WTC11 (cell line): Measurements from ENCODE around the gene RSBN1L. TPM values are rescaled to one million over a fixed set of nuclear protein-coding genes. Genes with fewer than 3 reads are reported as not detected.

Experiments
- ATAC-seq: fragments of 200-7000 bp; cut with Tn5 transposase; 2 replicates; pipeline ENCODE4 v1.10.0; 2021; ENCODE audit warnings: mild to moderate bottlenecking, moderate library complexity
- CTCF ChIA-PET: fragments of 300-600 bp; sonication (Branson Sonifier 250); formaldehyde crosslinking; loops from one replicate; lab custom pipeline; 2021; ENCODE audit warnings: antibody characterized with exemption; lab: Charles Lee
- POLR2A ChIA-PET: fragments of 350-600 bp; sonication (Branson Sonifier 250); formaldehyde crosslinking; loops from one replicate; lab custom pipeline; 2021; ENCODE audit warnings: antibody characterized with exemption; lab: Charles Lee
- DNase-seq: peaks from one replicate; pipeline ENCODE4 v3.0.0; 2021; ENCODE audit warnings: low spot score
- H3K27ac Mint-ChIP-seq: 2 replicates; pipeline ENCODE4 v1.8.0; 2021; ENCODE audit warnings: mixed read lengths
- H3K27me3 Mint-ChIP-seq: 2 replicates; pipeline ENCODE4 v1.8.0; 2021; ENCODE audit warnings: low read depth, mild to moderate bottlenecking, moderate library complexity, mixed read lengths
- H3K36me3 Mint-ChIP-seq: 2 replicates; pipeline ENCODE4 v1.8.0; 2021; ENCODE audit warnings: mixed read lengths
- H3K4me1 Mint-ChIP-seq: 2 replicates; pipeline ENCODE4 v1.8.0; 2022; ENCODE audit warnings: mixed read lengths
- H3K4me3 Mint-ChIP-seq: 2 replicates; pipeline ENCODE4 v1.8.0; 2021; ENCODE audit warnings: mild to moderate bottlenecking, moderate library complexity, mixed read lengths
- H3K9me3 Mint-ChIP-seq: 2 replicates; pipeline ENCODE4 v1.8.0; 2021; ENCODE audit warnings: mixed read lengths
- ATF2 ChIP-seq: sonication (generic); formaldehyde crosslinking; IDR thresholded peaks from 2 replicates; pipeline ENCODE4 v1.8.1; 2022; ENCODE audit warnings: low read depth, missing genetic modification reagents, borderline replicate concordance
- E2F4 ChIP-seq: sonication (generic); formaldehyde crosslinking; IDR thresholded peaks from 2 replicates; pipeline ENCODE4 v1.8.1; 2022; ENCODE audit warnings: low read depth, mild to moderate bottlenecking, moderate library complexity, missing genetic modification reagents, borderline replicate concordance
- FOXJ3 ChIP-seq: sonication (generic); formaldehyde crosslinking; IDR thresholded peaks from 2 replicates; pipeline ENCODE4 v1.9.0; 2021; ENCODE audit warnings: missing genetic modification reagents, mild to moderate bottlenecking, borderline replicate concordance
- GRHL2 ChIP-seq: fragments of 250-450 bp; sonication (Bioruptor Pico); IDR thresholded peaks from 2 replicates; pipeline ENCODE4 v1.8.0; 2022; ENCODE audit warnings: mild to moderate bottlenecking, moderate library complexity; ENCODE audit not compliant: insufficient replicate concordance, severe bottlenecking
- NFATC4 ChIP-seq: fragments of 250-450 bp; sonication (Bioruptor Pico); IDR thresholded peaks from 2 replicates; pipeline ENCODE4 v1.9.0; 2021; ENCODE audit warnings: mild to moderate bottlenecking
- NFYB ChIP-seq: sonication (generic); formaldehyde crosslinking; conservative IDR thresholded peaks from 2 replicates; pipeline ENCODE4 v1.8.0; 2022; ENCODE audit warnings: low read depth, missing genetic modification reagents
- NR3C1 ChIP-seq: sonication (generic); formaldehyde crosslinking; conservative IDR thresholded peaks from 2 replicates; pipeline ENCODE4 v1.8.1; 2023; ENCODE audit warnings: low read depth, mild to moderate bottlenecking, missing genetic modification reagents
- PRRX2 ChIP-seq: fragments of 250-450 bp; sonication (Bioruptor Pico); IDR thresholded peaks from 2 replicates; pipeline ENCODE4 v1.8.0; 2021; ENCODE audit warnings: mild to moderate bottlenecking
- SMAD4 ChIP-seq: sonication (generic); formaldehyde crosslinking; IDR thresholded peaks from 2 replicates; pipeline ENCODE4 v1.8.0; 2022; ENCODE audit warnings: mild to moderate bottlenecking, missing genetic modification reagents
- STAT6 ChIP-seq: sonication (generic); formaldehyde crosslinking; conservative IDR thresholded peaks from 2 replicates; pipeline ENCODE4 v1.8.1; 2023; ENCODE audit warnings: mild to moderate bottlenecking, low read depth, missing genetic modification reagents, moderate library complexity
- TCF7 ChIP-seq: sonication (generic); formaldehyde crosslinking; IDR thresholded peaks from 2 replicates; pipeline ENCODE4 v1.8.0; 2022; ENCODE audit warnings: mild to moderate bottlenecking, low read depth, missing genetic modification reagents, moderate library complexity
- TEAD1 ChIP-seq: sonication (generic); formaldehyde crosslinking; IDR thresholded peaks from 2 replicates; pipeline ENCODE4 v1.8.0; 2022; ENCODE audit warnings: mild to moderate bottlenecking, missing genetic modification reagents
- TEAD4 ChIP-seq: sonication (generic); formaldehyde crosslinking; IDR thresholded peaks from 2 replicates; pipeline ENCODE4 v1.8.0; 2022; ENCODE audit warnings: mild to moderate bottlenecking, missing genetic modification reagents
- ZMAT4 ChIP-seq: fragments of 250-450 bp; sonication (Bioruptor Pico); IDR thresholded peaks from 2 replicates; pipeline ENCODE4 v1.9.0; 2021; ENCODE audit warnings: mild to moderate bottlenecking
- ZNF138 ChIP-seq: sonication (generic); formaldehyde crosslinking; conservative IDR thresholded peaks from 2 replicates; pipeline ENCODE4 v1.8.1; 2022; ENCODE audit warnings: mild to moderate bottlenecking, moderate library complexity, missing genetic modification reagents
- ZNF219 ChIP-seq: sonication (generic); formaldehyde crosslinking; IDR thresholded peaks from 2 replicates; pipeline ENCODE4 v1.8.0; 2023; ENCODE audit warnings: missing genetic modification reagents, mild to moderate bottlenecking, borderline replicate concordance
- ZNF263 ChIP-seq: sonication (generic); formaldehyde crosslinking; IDR thresholded peaks from 2 replicates; pipeline ENCODE4 v1.8.1; 2022; ENCODE audit warnings: low read depth, mild to moderate bottlenecking, moderate library complexity, missing genetic modification reagents
- ZNF396 ChIP-seq: fragments of 250-450 bp; sonication (Bioruptor Pico); IDR thresholded peaks from 2 replicates; pipeline ENCODE4 v1.8.0; 2021; ENCODE audit warnings: mild to moderate bottlenecking, moderate library complexity, borderline replicate concordance
- total RNA-seq: library from RNA; stranded (reverse); gene quantifications from 3 replicates; pipeline ENCODE4 v1.2.3, GENCODE V29; 2021
- TF ChIP-seq, protein P1 (sequence below): sonication (generic); formaldehyde crosslinking; IDR thresholded peaks from 2 replicates; pipeline ENCODE4 v1.8.0; 2023; ENCODE audit warnings: mild to moderate bottlenecking, missing genetic modification reagents
- TF ChIP-seq, protein P2 (sequence below): sonication (generic); formaldehyde crosslinking; IDR thresholded peaks from 2 replicates; pipeline ENCODE4 v1.8.1; 2022; ENCODE audit warnings: mild to moderate bottlenecking, missing genetic modification reagents, moderate library complexity, borderline replicate concordance

Gene RSBN1L
- total RNA-seq, 1 experiment from 2014 or later = 16.8 TPM

DNA sequence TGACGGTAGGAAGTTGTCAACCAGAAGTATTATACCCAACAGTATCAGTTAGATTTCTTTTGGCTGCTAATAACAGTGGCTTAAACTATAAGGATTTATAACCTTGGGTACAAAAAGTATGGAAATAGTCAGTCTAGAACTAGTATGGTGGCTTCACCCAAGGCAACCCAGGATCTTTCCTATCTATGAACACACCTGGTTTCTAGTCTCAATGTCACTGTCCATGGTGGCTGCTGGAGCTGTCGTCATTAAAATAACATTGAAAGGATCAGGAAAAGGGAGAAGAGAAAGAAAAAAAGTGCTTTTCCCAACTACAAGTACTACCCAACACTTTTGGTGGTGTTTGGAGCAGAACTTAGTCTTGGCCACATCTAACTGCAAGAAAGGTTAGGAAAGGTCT lies 130.0 kb downstream of the RSBN1L start:
- peaks cover 10% of the 10 kb centered on the region for H3K36me3 Mint-ChIP-seq
- 0 out of 2 replicates have a peak, but pooled peaks cover 4% of the 10 kb centered on the region for H3K4me1 Mint-ChIP-seq

More for the DNA sequence above, 130.0 kb downstream of the RSBN1L start:
- no peak for DNase-seq
- Mint-ChIP-seq H3K27me3 (no peaks in the 10 kb centered on the region), H3K9me3 (peaks cover 31% of the 10 kb centered on the region), H3K27ac (no peak overlapping the region), H3K4me3 (no peak overlapping the region)
- TF ChIP-seq ATF2 (CRISPR knock-in tag) (no peak), TEAD1 (no peak), NFATC4 (CRISPR knock-in tag) (no peak), SMAD4 (no peak), ZNF263 (CRISPR knock-in tag) (no peak), ZNF219 (CRISPR knock-in tag) (no peak), TEAD4 (CRISPR knock-in tag) (no peak), NR3C1 (CRISPR knock-in tag) (no peak), NFYB (CRISPR knock-in tag) (no peak), PRRX2 (CRISPR knock-in tag) (no peak), TCF7 (no peak), ZMAT4 (no peak), FOXJ3 (CRISPR knock-in tag) (no peak), E2F4 (CRISPR knock-in tag) (no peak), GRHL2 (CRISPR knock-in tag) (no peak), ZNF138 (CRISPR knock-in tag) (no peak), STAT6 (CRISPR knock-in tag) (no peak), ZNF396 (no peak)
- TF ChIP-seq, protein P1, sequence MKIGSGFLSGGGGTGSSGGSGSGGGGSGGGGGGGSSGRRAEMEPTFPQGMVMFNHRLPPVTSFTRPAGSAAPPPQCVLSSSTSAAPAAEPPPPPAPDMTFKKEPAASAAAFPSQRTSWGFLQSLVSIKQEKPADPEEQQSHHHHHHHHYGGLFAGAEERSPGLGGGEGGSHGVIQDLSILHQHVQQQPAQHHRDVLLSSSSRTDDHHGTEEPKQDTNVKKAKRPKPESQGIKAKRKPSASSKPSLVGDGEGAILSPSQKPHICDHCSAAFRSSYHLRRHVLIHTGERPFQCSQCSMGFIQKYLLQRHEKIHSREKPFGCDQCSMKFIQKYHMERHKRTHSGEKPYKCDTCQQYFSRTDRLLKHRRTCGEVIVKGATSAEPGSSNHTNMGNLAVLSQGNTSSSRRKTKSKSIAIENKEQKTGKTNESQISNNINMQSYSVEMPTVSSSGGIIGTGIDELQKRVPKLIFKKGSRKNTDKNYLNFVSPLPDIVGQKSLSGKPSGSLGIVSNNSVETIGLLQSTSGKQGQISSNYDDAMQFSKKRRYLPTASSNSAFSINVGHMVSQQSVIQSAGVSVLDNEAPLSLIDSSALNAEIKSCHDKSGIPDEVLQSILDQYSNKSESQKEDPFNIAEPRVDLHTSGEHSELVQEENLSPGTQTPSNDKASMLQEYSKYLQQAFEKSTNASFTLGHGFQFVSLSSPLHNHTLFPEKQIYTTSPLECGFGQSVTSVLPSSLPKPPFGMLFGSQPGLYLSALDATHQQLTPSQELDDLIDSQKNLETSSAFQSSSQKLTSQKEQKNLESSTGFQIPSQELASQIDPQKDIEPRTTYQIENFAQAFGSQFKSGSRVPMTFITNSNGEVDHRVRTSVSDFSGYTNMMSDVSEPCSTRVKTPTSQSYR (CRISPR knock-in tag) = no peak
- TF ChIP-seq, protein P2, sequence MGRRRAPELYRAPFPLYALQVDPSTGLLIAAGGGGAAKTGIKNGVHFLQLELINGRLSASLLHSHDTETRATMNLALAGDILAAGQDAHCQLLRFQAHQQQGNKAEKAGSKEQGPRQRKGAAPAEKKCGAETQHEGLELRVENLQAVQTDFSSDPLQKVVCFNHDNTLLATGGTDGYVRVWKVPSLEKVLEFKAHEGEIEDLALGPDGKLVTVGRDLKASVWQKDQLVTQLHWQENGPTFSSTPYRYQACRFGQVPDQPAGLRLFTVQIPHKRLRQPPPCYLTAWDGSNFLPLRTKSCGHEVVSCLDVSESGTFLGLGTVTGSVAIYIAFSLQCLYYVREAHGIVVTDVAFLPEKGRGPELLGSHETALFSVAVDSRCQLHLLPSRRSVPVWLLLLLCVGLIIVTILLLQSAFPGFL (CRISPR knock-in tag) = no peak
- ATAC-seq = no peak
- ChIA-PET POLR2A (no interaction called here), CTCF (no interaction called here)
